Ovary (tissue), 9 donors: ENCODE measurements around the gene FRAT2. TPM values are rescaled to one million over a fixed set of nuclear protein-coding genes. Genes with fewer than 3 reads are reported as not detected.

ENCODE experiments used
- DNase-seq, 5 donors: peaks; one replicate each; pipeline ENCODE4 v3.0.0-alpha.2; 2019 to 2020
- H3K27ac ChIP-seq, 2 donors: fragments of 200-600 bp; one replicate each; pipeline versions ENCODE4 v1.5.1 to v1.8.0; 2019 to 2022
- H3K27me3 ChIP-seq: fragments of 200-600 bp; one replicate; pipeline ENCODE4 v1.8.0; 2022
- H3K36me3 ChIP-seq: fragments of 200-600 bp; sonication (generic); one replicate; pipeline ENCODE4 v1.5.1; 2019
- H3K4me1 ChIP-seq: one replicate; pipeline ENCODE4 v1.8.1; 2013; ENCODE audit warnings: mild to moderate bottlenecking, moderate library complexity; ENCODE audit not compliant: insufficient read depth
- H3K4me3 ChIP-seq: fragments of 200-600 bp; sonication (generic); one replicate; pipeline ENCODE4 v1.5.1; 2017
- H3K9me3 ChIP-seq, 2 donors: fragments of 200-600 bp in 1 of 2; sonication (generic) in 1 of 2; one replicate each; pipeline versions ENCODE4 v1.5.1 to v1.8.1; 2013 to 2019; ENCODE audit warnings: mild to moderate bottlenecking in 1 of 2, moderate library complexity in 1 of 2
- CTCF ChIP-seq, 3 donors: fragments of 450-650 bp in 2 of 3; fragments of 200-600 bp in 1 of 3; IDR thresholded peaks; one replicate each; pipeline versions ENCODE4 v1.5.1 to v1.8.0; 2016 to 2022; ENCODE audit warnings: antibody characterized with exemption in 3 of 3, mild to moderate bottlenecking in 1 of 3
- EP300 ChIP-seq: sonication (generic); formaldehyde crosslinking; IDR thresholded peaks from one replicate; pipeline ENCODE4 v1.6.1; 2017; ENCODE audit warnings: antibody characterized with exemption
- POLR2A ChIP-seq: fragments of 450-650 bp; IDR thresholded peaks from one replicate; pipeline ENCODE4 v1.6.1; 2017; ENCODE audit warnings: antibody characterized with exemption, mild to moderate bottlenecking, moderate library complexity
- WGBS, 3 donors: extraction: QIAGEN DNeasy Blood & Tissue Kit in 1 of 3; methylation state at CpG; one replicate each; pipeline versions ENCODE4 v1.1.5 to v1.1.7; 2013 to 2017; 5-methylcytosine and 5-hydroxymethylcytosine counted together
- intact Hi-C, 4 donors: fragments of 100-400 bp; cut with DNase I; formaldehyde crosslinking; loops; one replicate each; pipeline versions ENCODE4 v1.11.0 to v1.15.1; 2022 to 2023
- polyA plus RNA-seq, 2 donors: library from polyadenylated mRNA; stranded (reverse); fragments of 200-250 nt in 1 of 2; fragments of 350-450 nt in 1 of 2; fragmentation: Illumina TruSeq in 1 of 2; extraction: RNeasy Lipid Tissue Mini Kit (QIAGEN cat#74804) in 1 of 2; gene quantifications; one replicate each; pipeline ENCODE4 v1.2.3, GENCODE V29; 2013 to 2014
- total RNA-seq, 7 donors: library from RNA; depleted of rRNA in 2 of 7; stranded (reverse); fragments of >200 nt in 2 of 7; fragmentation: NEBNext Ultra II Directional in 3 of 7; extraction: Animal tissue kit (Norgen Biotek cat#: 25700) in 3 of 7; gene quantifications; one replicate each; pipeline versions ENCODE4 v1.1.0 to v1.2.4, GENCODE V29; 2016 to 2023
- donor health status: DM: no; HTN: no; CAD: no; lungs with moderate emphysema.
- donor health status: DM: no; HTN: no; CAD: no.
- donor health status: Bipolar disorder and iron deficiency.
- donor health status: DM: yes; HTN: yes; CAD: no.
- donor health status: DM: no; HTN: no; CAD: no.
- donor health status: DM: yes; HTN: yes; CAD: no.

The FRAT2 gene
- total and polyA plus RNA-seq, 9 donors: 3.2 to 16.8 (median 6.5) TPM

DNA sequence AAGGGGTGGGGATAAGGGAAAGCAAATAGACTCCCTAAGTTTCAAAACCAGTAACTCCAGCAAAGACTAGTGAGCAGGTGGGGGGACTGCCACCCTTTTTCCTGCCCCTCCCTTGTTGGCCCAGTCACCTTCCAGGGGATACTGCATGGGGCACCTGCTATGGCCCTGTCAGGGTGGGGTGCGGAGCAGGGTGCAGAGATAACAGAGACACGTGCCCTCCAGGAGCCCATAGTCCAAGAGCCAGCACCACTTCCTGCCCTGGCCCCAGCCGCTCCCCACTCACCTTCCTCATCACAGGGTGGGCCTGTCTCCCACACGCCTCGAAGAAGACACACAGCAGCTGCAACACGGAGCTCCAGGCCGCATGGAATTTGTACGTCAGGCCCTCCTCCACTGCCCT, 46.0 kb upstream of the FRAT2 start:
- Histone ChIP-seq H3K36me3 (no peaks in the 10 kb centered on the region), H3K4me1 (no peaks in the 10 kb centered on the region), H3K4me3 (no peak overlapping the region), H3K9me3 (no peaks in the 10 kb centered on the region), H3K27me3 (no peaks in the 10 kb centered on the region), H3K27ac (no peak overlapping the region)
- intact Hi-C loops: no loop called here
- no peak for TF ChIP-seq POLR2A
- TF ChIP-seq CTCF (IDR thresholded peaks at IDR 0.05): no peak
- TF ChIP-seq EP300: no peak
- no peak for DNase-seq
- 72 to 78% (median 74%) methylated on average over 8 of the region's 8 CpGs for WGBS, 3 donors

GRCh38 chr10:97378933-97379921, 44.7 kb upstream of the FRAT2 start:
- H3K36me3 ChIP-seq: no peaks in the 10 kb centered on the region
- no peak for TF ChIP-seq POLR2A
- intact Hi-C loops: no loop called here
- WGBS, 3 donors: 83 to 91% (median 83%) methylated on average over 15 of the region's 15 CpGs
- DNase-seq: no peak
- no peak overlapping the region for H3K4me3 ChIP-seq
- H3K27ac ChIP-seq: no peak overlapping the region
- H3K27me3 ChIP-seq: no peaks in the 10 kb centered on the region
- H3K9me3 ChIP-seq: no peaks in the 10 kb centered on the region
- no peaks in the 10 kb centered on the region for H3K4me1 ChIP-seq

- Histone ChIP-seq H3K4me1 (no peaks in the 10 kb centered on the region), H3K4me3 (no peak overlapping the region), H3K27ac (no peak overlapping the region), H3K36me3 (no peaks in the 10 kb centered on the region), H3K9me3 (no peaks in the 10 kb centered on the region), H3K27me3 (no peaks in the 10 kb centered on the region)
- intact Hi-C loops: no loop called here
- 95 to 98% (median 96%) methylated on average over 6 of the region's 6 CpGs for WGBS, 3 donors
- TF ChIP-seq EP300 (no peak), POLR2A (no peak), CTCF (IDR thresholded peaks at IDR 0.05) (no peak)
- no peak for DNase-seq
Observed at GRCh38 chr10:97376413-97376812, 41.9 kb upstream of the FRAT2 start.

GRCh38 chr10:97373456-97373855, 38.9 kb upstream of the FRAT2 start:
- no peak for DNase-seq
- no peak for TF ChIP-seq CTCF (IDR thresholded peaks at IDR 0.05)
- TF ChIP-seq POLR2A: no peak
- no peak for TF ChIP-seq EP300
- H3K4me1 ChIP-seq: no peaks in the 10 kb centered on the region
- H3K4me3 ChIP-seq: no peak overlapping the region
- intact Hi-C loops: no loop called here
- no peaks in the 10 kb centered on the region for H3K9me3 ChIP-seq
- H3K27me3 ChIP-seq: no peaks in the 10 kb centered on the region
- H3K36me3 ChIP-seq: no peaks in the 10 kb centered on the region
- no peak overlapping the region for H3K27ac ChIP-seq
- 89 to 95% (median 94%) methylated on average over 10 of the region's 10 CpGs for WGBS, 3 donors

GRCh38 chr10:97372233-97372875, 37.8 kb upstream of the FRAT2 start:
- no peaks in the 10 kb centered on the region for H3K27me3 ChIP-seq
- no peak overlapping the region for H3K4me3 ChIP-seq
- whole genome bisulfite sequencing, 3 donors: 92 to 94% (median 92%) methylated on average over 7 of the region's 7 CpGs
- no peak overlapping the region for H3K27ac ChIP-seq
- no peaks in the 10 kb centered on the region for H3K4me1 ChIP-seq
- no peak for TF ChIP-seq CTCF (IDR thresholded peaks at IDR 0.05)
- TF ChIP-seq EP300: no peak
- no peak for TF ChIP-seq POLR2A
- H3K9me3 ChIP-seq: no peaks in the 10 kb centered on the region
- intact Hi-C loops: no loop called here
- H3K36me3 ChIP-seq: no peaks in the 10 kb centered on the region
- DNase-seq: no peak
